H9 (cell line): ENCODE data around the gene NEDD4L. TPM values are rescaled to one million over a fixed set of nuclear protein-coding genes. Genes with fewer than 3 reads are reported as not detected.

Experiments used
- DNase-seq: peaks from one replicate; pipeline ENCODE4 v3.0.0-alpha.2; 2017
- H2AFZ ChIP-seq: one replicate; pipeline ENCODE4 v1.6.1; 2013; ENCODE audit warnings: mild to moderate bottlenecking, low read length, control low read depth, moderate library complexity
- H2AK5ac ChIP-seq: 2 replicates; pipeline ENCODE4 v1.6.1; 2013; ENCODE audit warnings: low read length, control low read depth, mixed read lengths; ENCODE audit not compliant: insufficient read length
- H2BK120ac ChIP-seq: one replicate; pipeline ENCODE4 v1.6.1; 2013; ENCODE audit warnings: low read depth, mild to moderate bottlenecking, low read length, control low read depth, inconsistent platforms; ENCODE audit not compliant: poor library complexity, severe bottlenecking
- H2BK12ac ChIP-seq: 2 replicates; pipeline ENCODE4 v1.6.1; 2013; ENCODE audit warnings: low read length, control low read depth, mixed read lengths, low read depth; ENCODE audit not compliant: insufficient read length
- H2BK15ac ChIP-seq: 2 replicates; pipeline ENCODE4 v1.6.1; 2013; ENCODE audit warnings: low read depth, low read length, control low read depth
- H2BK20ac ChIP-seq: one replicate; pipeline ENCODE4 v1.6.1; 2013; ENCODE audit warnings: low read depth, mild to moderate bottlenecking, low read length, control low read depth, inconsistent platforms; ENCODE audit not compliant: poor library complexity, severe bottlenecking
- H2BK5ac ChIP-seq: 2 replicates; pipeline ENCODE4 v1.6.1; 2013; ENCODE audit warnings: low read length, control low read depth, mixed read lengths; ENCODE audit not compliant: insufficient read length
- H3K14ac ChIP-seq: 2 replicates; pipeline ENCODE4 v1.6.1; 2013; ENCODE audit warnings: low read length, control low read depth; ENCODE audit not compliant: insufficient read depth
- H3K18ac ChIP-seq: 2 replicates; pipeline ENCODE4 v1.6.1; 2013; ENCODE audit warnings: low read depth, mild to moderate bottlenecking, mixed read lengths, low read length, control low read depth; ENCODE audit not compliant: insufficient read length
- H3K23ac ChIP-seq: 2 replicates; pipeline ENCODE4 v1.6.1; 2013; ENCODE audit warnings: low read length, control low read depth, mixed read lengths, low read depth; ENCODE audit not compliant: insufficient read length
- H3K23me2 ChIP-seq: 2 replicates; pipeline ENCODE4 v1.6.1; 2013; ENCODE audit warnings: low read depth, mild to moderate bottlenecking, mixed read lengths, low read length, control low read depth; ENCODE audit not compliant: insufficient read length, poor library complexity, severe bottlenecking
- H3K27ac ChIP-seq: 2 replicates; pipeline ENCODE4 v1.5.1; 2013; ENCODE audit warnings: low read length, control low read depth, mixed read lengths, low read depth; ENCODE audit not compliant: insufficient read length
- H3K27me3 ChIP-seq: 2 replicates; pipeline ENCODE4 v1.6.1; 2013; ENCODE audit warnings: low read length, control low read depth, inconsistent platforms; ENCODE audit not compliant: insufficient read depth
- H3K4ac ChIP-seq: 2 replicates; pipeline ENCODE4 v1.6.1; 2013; ENCODE audit warnings: low read depth, mild to moderate bottlenecking, control low read depth, inconsistent platforms, low read length, moderate library complexity
- H3K4me1 ChIP-seq: 2 replicates; pipeline ENCODE4 v1.6.1; 2013; ENCODE audit warnings: low read length, control low read depth, inconsistent platforms; ENCODE audit not compliant: insufficient read depth
- H3K4me2 ChIP-seq: 2 replicates; pipeline ENCODE4 v1.6.1; 2013; ENCODE audit warnings: low read length, control low read depth, mixed read lengths; ENCODE audit not compliant: insufficient read length, insufficient read depth
- H3K56ac ChIP-seq: 2 replicates; pipeline ENCODE4 v1.6.1; 2013; ENCODE audit warnings: low read depth, mild to moderate bottlenecking, mixed read lengths, low read length, control low read depth; ENCODE audit not compliant: insufficient read length
- H3K79me1 ChIP-seq: 2 replicates; pipeline ENCODE4 v1.6.1; 2013; ENCODE audit warnings: low read depth, mild to moderate bottlenecking, moderate library complexity, low read length, control low read depth, inconsistent platforms; ENCODE audit not compliant: insufficient read depth, poor library complexity, severe bottlenecking
- H3K79me2 ChIP-seq: 2 replicates; pipeline ENCODE4 v1.6.1; 2013; ENCODE audit warnings: low read length, control low read depth, inconsistent platforms; ENCODE audit not compliant: insufficient read depth
- H3K9ac ChIP-seq: 2 replicates; pipeline ENCODE4 v1.6.1; 2013; ENCODE audit warnings: low read length, control low read depth, mixed read lengths; ENCODE audit not compliant: insufficient read length; ENCODE audit errors: extremely low read depth
- H3K9me3 ChIP-seq: one replicate; pipeline ENCODE4 v1.6.1; 2013; ENCODE audit warnings: low read depth, low read length, inconsistent platforms; ENCODE audit not compliant: control insufficient read depth
- H3T11ph ChIP-seq: one replicate; pipeline ENCODE4 v1.6.1; 2013; ENCODE audit warnings: mild to moderate bottlenecking, low read length, control low read depth, inconsistent platforms
- H4K20me1 ChIP-seq: one replicate; pipeline ENCODE4 v1.6.1; 2013; ENCODE audit not compliant: control insufficient read depth, insufficient read length, insufficient read depth
- H4K5ac ChIP-seq: 2 replicates; pipeline ENCODE4 v1.6.1; 2013; ENCODE audit warnings: low read depth, mild to moderate bottlenecking, mixed read lengths, low read length, control low read depth; ENCODE audit not compliant: insufficient read length
- H4K8ac ChIP-seq: replicated peaks from 2 replicates; pipeline ENCODE4 v1.6.1; 2013; ENCODE audit warnings: low read length, control low read depth, mixed read lengths, low read depth; ENCODE audit not compliant: insufficient read length
- H4K91ac ChIP-seq: 2 replicates; pipeline ENCODE4 v1.6.1; 2013; ENCODE audit warnings: low read depth, mild to moderate bottlenecking, moderate library complexity, mixed read lengths, low read length, control low read depth; ENCODE audit not compliant: insufficient read length
- H3K27ac Mint-ChIP-seq, 3 experiments: 2 replicates in 2 of 3; 3 replicates in 1 of 3; pipeline ENCODE4 v1.8.0; 2020 to 2021; ENCODE audit warnings: mixed read lengths in 3 of 3, mild to moderate bottlenecking in 1 of 3, moderate library complexity in 1 of 3
- H3K27me3 Mint-ChIP-seq: 2 replicates; pipeline ENCODE4 v1.8.0; 2021; ENCODE audit warnings: low read depth, mild to moderate bottlenecking, moderate library complexity, mixed read lengths
- H3K36me3 Mint-ChIP-seq, 3 experiments: 2 replicates in 2 of 3; 3 replicates in 1 of 3; pipeline ENCODE4 v1.8.0; 2020 to 2021; ENCODE audit warnings: low read depth in 3 of 3, mixed read lengths in 3 of 3; ENCODE audit not compliant: insufficient read depth in 1 of 3
- H3K4me1 Mint-ChIP-seq, 2 experiments: 2 replicates each; pipeline ENCODE4 v1.8.0; 2020; ENCODE audit warnings: mixed read lengths in 2 of 2
- H3K4me3 Mint-ChIP-seq, 2 experiments: 2 replicates in 1 of 2; 3 replicates in 1 of 2; pipeline ENCODE4 v1.8.0; 2020 to 2021; ENCODE audit warnings: mild to moderate bottlenecking in 2 of 2, mixed read lengths in 2 of 2, moderate library complexity in 1 of 2
- H3K9me3 Mint-ChIP-seq, 2 experiments: 2 replicates in 1 of 2; 3 replicates in 1 of 2; pipeline ENCODE4 v1.8.0; 2020; ENCODE audit warnings: mild to moderate bottlenecking in 2 of 2, mixed read lengths in 2 of 2, moderate library complexity in 1 of 2
- WGBS: extraction: QIAGEN DNeasy Blood & Tissue Kit; methylation state at CpG from one replicate; pipeline ENCODE4 v1.1.7; 2013; ENCODE audit warnings: missing lambda C conversion rate, low lambda C conversion rate, mixed read lengths; ENCODE audit not compliant: insufficient read length; ENCODE audit errors: extremely low coverage; 5-methylcytosine and 5-hydroxymethylcytosine counted together
- total RNA-seq: library from RNA; stranded (reverse); gene quantifications from 2 replicates; pipeline ENCODE4 v1.2.1, GENCODE V29; 2021
- TF ChIP-seq, protein P1 (sequence below): fragments of 200-600 bp; sonication (generic); conservative IDR thresholded peaks from 3 replicates; pipeline ENCODE4 v1.8.0; 2021; ENCODE audit warnings: antibody characterized with exemption, mild to moderate bottlenecking

Gene NEDD4L
- total RNA-seq, 1 experiment from 2014 or later = 76.3 TPM

DNA sequence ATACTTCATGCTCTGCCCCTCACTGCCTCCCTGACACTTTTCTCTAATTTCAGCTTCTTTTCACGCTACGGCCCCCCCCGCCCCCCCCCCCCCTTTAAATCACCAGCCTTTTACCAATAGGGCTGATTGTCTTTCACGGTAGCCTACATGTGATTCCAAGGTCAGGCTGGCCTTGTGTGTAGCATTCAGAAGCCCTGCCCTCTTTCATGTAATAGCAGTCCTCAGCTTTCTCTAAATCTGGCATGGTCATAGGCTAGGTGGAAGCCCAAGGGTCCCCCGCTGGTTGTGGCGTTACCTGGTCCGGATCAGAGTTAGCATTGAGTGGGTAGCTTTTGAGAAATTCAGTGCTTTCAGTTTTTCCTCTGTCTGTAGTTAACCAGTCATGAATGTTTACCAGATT lies 303.1 kb downstream of the NEDD4L start:
- Histone ChIP-seq H3K23ac (no peak overlapping the region), H3K14ac (no peak overlapping the region), H3K4me2 (no peak overlapping the region), H2AK5ac (no peak overlapping the region), H3K27ac (no peak overlapping the region), H2BK15ac (no peak overlapping the region), H3K18ac (no peak overlapping the region), H3K4ac (no peak overlapping the region), H2BK12ac (no peak overlapping the region), H3K4me1 (peaks cover 14% of the 10 kb centered on the region), H3K9me3 (no peaks in the 10 kb centered on the region), H3K79me2 (no peaks in the 10 kb centered on the region), H4K8ac (no peak overlapping the region), H2BK120ac (no peak overlapping the region), H3T11ph (no peak overlapping the region), H2BK5ac (no peak overlapping the region), H3K23me2 (no peaks in the 10 kb centered on the region), H2AFZ (no peak overlapping the region), H3K79me1 (no peaks in the 10 kb centered on the region), H4K20me1 (no peaks in the 10 kb centered on the region), H3K9ac (no peak overlapping the region), H4K91ac (no peak overlapping the region), H2BK20ac (no peak overlapping the region), H3K56ac (no peak overlapping the region), H4K5ac (no peak overlapping the region), H3K27me3 (no peaks in the 10 kb centered on the region)
- H3K4me3 Mint-ChIP-seq = no peak overlapping the region
- no peak for DNase-seq
- peaks cover 57 to 60% of the 10 kb centered on the region in 2 experiments for H3K4me1 Mint-ChIP-seq
- TF ChIP-seq, protein P1, sequence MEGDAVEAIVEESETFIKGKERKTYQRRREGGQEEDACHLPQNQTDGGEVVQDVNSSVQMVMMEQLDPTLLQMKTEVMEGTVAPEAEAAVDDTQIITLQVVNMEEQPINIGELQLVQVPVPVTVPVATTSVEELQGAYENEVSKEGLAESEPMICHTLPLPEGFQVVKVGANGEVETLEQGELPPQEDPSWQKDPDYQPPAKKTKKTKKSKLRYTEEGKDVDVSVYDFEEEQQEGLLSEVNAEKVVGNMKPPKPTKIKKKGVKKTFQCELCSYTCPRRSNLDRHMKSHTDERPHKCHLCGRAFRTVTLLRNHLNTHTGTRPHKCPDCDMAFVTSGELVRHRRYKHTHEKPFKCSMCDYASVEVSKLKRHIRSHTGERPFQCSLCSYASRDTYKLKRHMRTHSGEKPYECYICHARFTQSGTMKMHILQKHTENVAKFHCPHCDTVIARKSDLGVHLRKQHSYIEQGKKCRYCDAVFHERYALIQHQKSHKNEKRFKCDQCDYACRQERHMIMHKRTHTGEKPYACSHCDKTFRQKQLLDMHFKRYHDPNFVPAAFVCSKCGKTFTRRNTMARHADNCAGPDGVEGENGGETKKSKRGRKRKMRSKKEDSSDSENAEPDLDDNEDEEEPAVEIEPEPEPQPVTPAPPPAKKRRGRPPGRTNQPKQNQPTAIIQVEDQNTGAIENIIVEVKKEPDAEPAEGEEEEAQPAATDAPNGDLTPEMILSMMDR = no peak
- no peaks in the 10 kb centered on the region for H3K9me3 Mint-ChIP-seq
- no CpG with 5 or more reads among the region's 7 CpGs for WGBS
- no peaks in the 10 kb centered on the region for H3K27me3 Mint-ChIP-seq
- peaks cover 5 to 43% (median 39%) of the 10 kb centered on the region in 3 experiments; a peak in 6 of 7 replicates for H3K36me3 Mint-ChIP-seq
- peak overlapping the region in 2 of 3 experiments; percentile 13 to 89; a peak in 3 of 7 replicates for H3K27ac Mint-ChIP-seq
